ENCODE results near the gene ERCC1.

Gene ERCC1

DNA sequence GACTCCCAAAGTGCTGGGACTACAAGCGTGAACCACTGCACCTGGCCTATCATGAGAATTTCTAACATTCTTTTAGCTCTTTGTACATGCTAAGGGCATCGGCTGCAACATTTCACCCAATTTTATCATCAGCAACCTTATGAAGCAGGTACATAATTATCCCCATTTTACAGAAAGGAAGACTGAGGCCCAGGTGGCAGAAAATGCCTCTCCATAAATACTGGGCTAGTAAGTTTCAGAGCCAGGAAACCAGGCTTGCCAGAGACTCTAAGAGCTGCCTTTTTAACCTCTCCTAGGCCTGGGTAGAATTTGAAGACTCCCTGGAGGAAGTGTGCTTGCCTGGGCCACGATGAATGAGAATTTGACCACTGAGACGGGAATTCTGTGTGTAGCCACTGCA, 55.6 kb downstream of the ERCC1 start:
- DNase-seq (ENCODE audit: extremely low spot score) = no peak
- CTCF ChIA-PET = interaction anchor here (1.4 kb wide), 1 partner anchor 29 kb away, joined by 5 read pairs; no protein-coding TSS in a partner anchor
- POLR2A ChIA-PET = no interaction called here
- TF ChIP-seq, protein P1, sequence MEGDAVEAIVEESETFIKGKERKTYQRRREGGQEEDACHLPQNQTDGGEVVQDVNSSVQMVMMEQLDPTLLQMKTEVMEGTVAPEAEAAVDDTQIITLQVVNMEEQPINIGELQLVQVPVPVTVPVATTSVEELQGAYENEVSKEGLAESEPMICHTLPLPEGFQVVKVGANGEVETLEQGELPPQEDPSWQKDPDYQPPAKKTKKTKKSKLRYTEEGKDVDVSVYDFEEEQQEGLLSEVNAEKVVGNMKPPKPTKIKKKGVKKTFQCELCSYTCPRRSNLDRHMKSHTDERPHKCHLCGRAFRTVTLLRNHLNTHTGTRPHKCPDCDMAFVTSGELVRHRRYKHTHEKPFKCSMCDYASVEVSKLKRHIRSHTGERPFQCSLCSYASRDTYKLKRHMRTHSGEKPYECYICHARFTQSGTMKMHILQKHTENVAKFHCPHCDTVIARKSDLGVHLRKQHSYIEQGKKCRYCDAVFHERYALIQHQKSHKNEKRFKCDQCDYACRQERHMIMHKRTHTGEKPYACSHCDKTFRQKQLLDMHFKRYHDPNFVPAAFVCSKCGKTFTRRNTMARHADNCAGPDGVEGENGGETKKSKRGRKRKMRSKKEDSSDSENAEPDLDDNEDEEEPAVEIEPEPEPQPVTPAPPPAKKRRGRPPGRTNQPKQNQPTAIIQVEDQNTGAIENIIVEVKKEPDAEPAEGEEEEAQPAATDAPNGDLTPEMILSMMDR (IDR thresholded peaks at IDR 0.05; ENCODE audit: control extremely low read depth, extremely low read depth, low read depth, missing control alignments) = no peak

DNA sequence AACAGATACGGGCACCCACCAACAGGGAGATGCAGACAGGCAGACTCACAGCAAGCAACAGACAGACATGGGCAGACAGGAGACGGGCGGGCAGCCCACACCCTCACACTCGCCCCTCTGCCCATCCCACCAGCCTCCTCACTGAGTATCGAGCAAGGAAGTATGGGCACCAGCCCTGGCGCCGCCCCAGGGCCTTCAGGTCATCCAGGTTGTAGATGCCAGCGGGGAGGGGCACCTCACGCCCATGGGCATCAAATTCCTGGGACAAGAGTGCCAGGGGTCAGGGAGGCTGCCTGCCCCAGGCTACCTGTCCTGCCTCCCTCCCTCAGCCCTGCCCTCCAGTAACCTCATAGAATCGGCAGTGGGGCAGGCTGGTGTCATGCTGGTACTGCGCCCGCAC, 59.0 kb downstream of the ERCC1 start:
- no peak for DNase-seq (ENCODE audit: extremely low spot score)
- POLR2A ChIA-PET = no interaction called here
- TF ChIP-seq, protein P1 (IDR thresholded peaks at IDR 0.05; ENCODE audit: control extremely low read depth, extremely low read depth, low read depth, missing control alignments) = no peak
- CTCF ChIA-PET = no interaction called here

DNA sequence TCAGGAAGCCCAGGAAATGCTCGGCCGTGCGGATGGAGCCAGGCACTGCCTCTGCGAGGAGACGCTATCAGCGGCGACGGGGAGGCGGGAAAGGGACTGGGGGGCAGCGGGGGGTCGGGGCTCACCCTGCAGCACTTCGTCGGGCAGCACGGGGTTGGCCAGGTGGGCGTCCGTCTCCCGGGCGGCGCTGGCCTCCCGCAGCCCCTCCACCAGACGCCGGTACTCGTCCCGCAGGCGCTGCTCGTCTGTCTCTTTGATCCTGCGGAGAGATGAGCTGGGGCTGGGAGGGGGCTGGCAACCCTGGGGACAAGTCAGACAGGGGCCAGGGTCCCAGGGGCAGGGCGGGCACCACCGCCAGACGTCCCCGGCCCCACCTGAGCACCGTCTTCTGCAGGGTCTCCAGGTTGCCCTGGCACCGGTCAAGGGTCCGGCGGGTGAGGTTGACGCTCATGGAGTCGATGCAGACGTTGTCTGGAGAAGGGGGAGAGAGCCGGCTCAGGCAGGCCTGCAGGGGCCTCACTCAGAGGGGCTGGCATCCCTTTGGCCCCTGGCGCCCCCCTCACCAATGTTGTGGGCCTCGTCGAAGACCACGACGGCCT, 59.8 kb downstream of the ERCC1 start:
- DNase-seq (ENCODE audit: extremely low spot score) = no peak
- TF ChIP-seq, protein P1 (IDR thresholded peaks at IDR 0.05; ENCODE audit: control extremely low read depth, extremely low read depth, low read depth, missing control alignments) = no peak
- POLR2A ChIA-PET = no interaction called here
- CTCF ChIA-PET = no interaction called here

DNA sequence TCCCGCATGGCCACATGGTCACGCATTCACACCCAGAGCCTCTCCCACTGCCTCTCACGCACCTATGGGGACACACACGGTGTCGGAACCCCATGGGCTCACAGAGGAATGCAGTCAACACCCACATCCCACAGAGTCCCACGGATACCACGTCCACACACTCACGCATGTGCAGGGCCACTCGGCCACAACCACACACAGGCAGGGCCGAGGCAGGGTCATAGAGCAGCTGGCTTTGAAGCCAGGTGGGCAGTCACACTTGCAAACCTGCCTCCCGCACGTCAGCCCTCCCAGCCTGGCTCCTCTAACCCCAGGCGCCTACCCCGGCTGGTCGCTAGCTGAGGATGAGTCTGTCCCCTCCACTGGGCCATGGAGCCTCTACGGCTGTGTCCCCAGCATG, 61.4 kb downstream of the ERCC1 start:
- TF ChIP-seq, protein P1 (IDR thresholded peaks at IDR 0.05; ENCODE audit: control extremely low read depth, extremely low read depth, low read depth, missing control alignments) = no peak
- DNase-seq (ENCODE audit: extremely low spot score) = no peak
- CTCF ChIA-PET = interaction anchor here (1.0 to 1.6 kb wide), 2 partner anchors 23 to 113 kb away, joined by 3 read pairs; no protein-coding TSS in a partner anchor
- POLR2A ChIA-PET = no interaction called here

DNA sequence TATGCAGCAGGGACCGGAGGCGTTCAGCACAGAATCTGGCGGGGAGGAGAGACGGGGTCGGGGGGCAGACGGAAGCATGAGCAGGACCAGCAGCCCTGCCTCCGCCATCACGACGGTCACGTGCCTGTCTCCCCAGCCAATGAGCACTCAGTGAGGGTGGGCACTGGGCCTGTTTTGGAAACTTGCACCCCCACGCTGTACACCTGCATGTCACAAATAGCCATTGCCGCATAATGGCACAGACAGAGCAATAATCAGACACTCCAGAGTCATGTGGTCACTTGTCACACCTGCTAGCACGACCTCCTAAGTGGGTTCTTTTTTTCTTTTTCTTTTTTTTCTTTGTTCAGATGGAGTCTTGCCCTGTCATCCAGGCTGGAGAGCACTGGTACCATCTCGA, 62.1 kb downstream of the ERCC1 start:
- TF ChIP-seq, protein P1 (IDR thresholded peaks at IDR 0.05; ENCODE audit: control extremely low read depth, extremely low read depth, low read depth, missing control alignments) = no peak
- DNase-seq (ENCODE audit: extremely low spot score) = no peak
- ChIA-PET POLR2A (no interaction called here), CTCF (interaction anchor here (1.0 to 1.6 kb wide), 2 partner anchors 22 to 112 kb away, joined by 3 read pairs; no protein-coding TSS in a partner anchor)

DNA sequence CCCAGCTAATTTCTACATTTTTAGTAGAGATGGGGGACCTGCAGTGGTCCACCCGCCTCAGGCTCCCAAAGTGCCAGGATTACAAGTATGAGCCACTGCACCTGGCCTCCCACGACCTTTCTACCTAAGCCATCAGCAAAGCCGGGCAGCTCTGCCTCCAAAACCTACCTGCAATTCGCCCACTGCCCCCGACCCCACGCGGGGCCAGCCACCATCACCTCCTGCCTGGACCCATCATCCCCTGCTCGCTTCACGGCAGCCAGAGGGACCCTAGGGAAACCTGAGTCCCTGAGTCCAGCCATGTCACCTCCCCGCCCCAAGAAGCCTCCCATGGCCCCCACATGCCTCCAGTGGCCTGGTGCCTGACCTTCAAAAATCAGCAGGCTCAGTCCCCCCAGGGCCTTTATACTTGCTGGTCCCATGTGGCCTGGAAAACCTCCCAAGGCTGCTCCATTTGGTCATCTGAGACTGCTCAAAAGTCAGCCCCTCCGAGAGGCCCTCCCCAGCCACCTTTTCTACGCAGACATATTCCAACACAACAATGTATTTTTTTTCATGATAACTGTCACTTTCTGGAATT, 65.4 kb downstream of the ERCC1 start:
- TF ChIP-seq, protein P1 (IDR thresholded peaks at IDR 0.05; ENCODE audit: control extremely low read depth, extremely low read depth, low read depth, missing control alignments) = no peak
- POLR2A ChIA-PET = no interaction called here
- DNase-seq (ENCODE audit: extremely low spot score) = no peak
- CTCF ChIA-PET = no interaction called here
